SK-N-SH treated with all-trans-retinoic acid at 6 μM for 48 hours (cell line): ENCODE results near the gene CATSPERD.

Experiments
- ATAC-seq: fragments of 200-7000 bp; cut with Tn5 transposase; 3 replicates; pipeline ENCODE4 v1.9.1; 2020; ENCODE audit warnings: mild to moderate bottlenecking, moderate library complexity
- ARNTL ChIP-seq: fragments of 450-650 bp; formaldehyde crosslinking; IDR thresholded peaks from 2 replicates; pipeline ENCODE4 v1.5.0; 2020; ENCODE audit warnings: low read depth, mild to moderate bottlenecking, moderate library complexity, borderline replicate concordance
- BACH2 ChIP-seq: fragments of 250-450 bp; sonication (Bioruptor Pico); IDR thresholded peaks from 2 replicates; pipeline ENCODE4 v1.9.0; 2021; ENCODE audit warnings: mild to moderate bottlenecking, borderline replicate concordance
- ESRRG ChIP-seq: fragments of 250-450 bp; sonication (Bioruptor Pico); IDR thresholded peaks from 2 replicates; pipeline ENCODE4 v1.6.1; 2021; ENCODE audit warnings: mild to moderate bottlenecking
- GLIS3 ChIP-seq: fragments of 250-450 bp; sonication (Bioruptor Pico); IDR thresholded peaks from 2 replicates; pipeline ENCODE4 v1.5.0; 2020; ENCODE audit warnings: mild to moderate bottlenecking, moderate library complexity
- ISL1 ChIP-seq: fragments of 250-450 bp; sonication (Bioruptor Pico); IDR thresholded peaks from 2 replicates; pipeline ENCODE4 v2.1.2; 2022; ENCODE audit warnings: mild to moderate bottlenecking, moderate library complexity
- OSR1 ChIP-seq: fragments of 250-450 bp; sonication (Bioruptor Pico); IDR thresholded peaks from 2 replicates; pipeline ENCODE4 v1.8.0; 2022; ENCODE audit warnings: moderate library complexity, mild to moderate bottlenecking, inconsistent platforms
- PPARA ChIP-seq: fragments of 250-450 bp; sonication (Bioruptor Pico); IDR thresholded peaks from 2 replicates; pipeline ENCODE4 v1.5.0; 2020; ENCODE audit warnings: mild to moderate bottlenecking, borderline replicate concordance
- RARB ChIP-seq: fragments of 250-450 bp; sonication (Bioruptor Pico); IDR thresholded peaks from 2 replicates; pipeline ENCODE4 v1.8.0; 2021; ENCODE audit warnings: mild to moderate bottlenecking, moderate library complexity
- SNAI2 ChIP-seq: fragments of 250-450 bp; sonication (Bioruptor Pico); IDR thresholded peaks from 2 replicates; pipeline ENCODE4 v1.5.0; 2020; ENCODE audit warnings: mild to moderate bottlenecking, moderate library complexity
- TCF4 ChIP-seq: fragments of 250-450 bp; sonication (Bioruptor Pico); IDR thresholded peaks from 2 replicates; pipeline ENCODE4 v1.8.0; 2021; ENCODE audit warnings: mild to moderate bottlenecking, moderate library complexity, borderline replicate concordance
- ZFP3 ChIP-seq: fragments of 250-450 bp; sonication (Bioruptor Pico); IDR thresholded peaks from 2 replicates; pipeline ENCODE4 v1.5.0; 2020; ENCODE audit warnings: mild to moderate bottlenecking, moderate library complexity
- ZFP30 ChIP-seq: fragments of 450-650 bp; formaldehyde crosslinking; IDR thresholded peaks from 2 replicates; pipeline ENCODE4 v1.5.0; 2022; ENCODE audit warnings: mild to moderate bottlenecking, moderate library complexity
- ZNF565 ChIP-seq: fragments of 450-650 bp; formaldehyde crosslinking; conservative IDR thresholded peaks from 2 replicates; pipeline ENCODE4 v1.5.0; 2020; ENCODE audit warnings: low read depth, mild to moderate bottlenecking, moderate library complexity
- ZNF8 ChIP-seq: fragments of 450-650 bp; formaldehyde crosslinking; IDR thresholded peaks from 2 replicates; pipeline ENCODE4 v1.5.0; 2020; ENCODE audit warnings: mild to moderate bottlenecking, moderate library complexity
- TF ChIP-seq, protein P1 (sequence below): fragments of 250-450 bp; sonication (Bioruptor Pico); IDR thresholded peaks from 2 replicates; pipeline ENCODE4 v1.5.1; 2020; ENCODE audit warnings: low read depth, mild to moderate bottlenecking, moderate library complexity
- TF ChIP-seq, protein P2 (sequence below): fragments of 250-450 bp; sonication (Bioruptor Pico); IDR thresholded peaks from 2 replicates; pipeline ENCODE4 v1.8.0; 2021; ENCODE audit warnings: low read depth, mild to moderate bottlenecking, moderate library complexity, borderline replicate concordance
- TF ChIP-seq, protein P3 (sequence below): fragments of 250-450 bp; sonication (Bioruptor Pico); IDR thresholded peaks from 2 replicates; pipeline ENCODE4 v1.5.1; 2021; ENCODE audit warnings: mild to moderate bottlenecking, moderate library complexity

Gene CATSPERD

DNA sequence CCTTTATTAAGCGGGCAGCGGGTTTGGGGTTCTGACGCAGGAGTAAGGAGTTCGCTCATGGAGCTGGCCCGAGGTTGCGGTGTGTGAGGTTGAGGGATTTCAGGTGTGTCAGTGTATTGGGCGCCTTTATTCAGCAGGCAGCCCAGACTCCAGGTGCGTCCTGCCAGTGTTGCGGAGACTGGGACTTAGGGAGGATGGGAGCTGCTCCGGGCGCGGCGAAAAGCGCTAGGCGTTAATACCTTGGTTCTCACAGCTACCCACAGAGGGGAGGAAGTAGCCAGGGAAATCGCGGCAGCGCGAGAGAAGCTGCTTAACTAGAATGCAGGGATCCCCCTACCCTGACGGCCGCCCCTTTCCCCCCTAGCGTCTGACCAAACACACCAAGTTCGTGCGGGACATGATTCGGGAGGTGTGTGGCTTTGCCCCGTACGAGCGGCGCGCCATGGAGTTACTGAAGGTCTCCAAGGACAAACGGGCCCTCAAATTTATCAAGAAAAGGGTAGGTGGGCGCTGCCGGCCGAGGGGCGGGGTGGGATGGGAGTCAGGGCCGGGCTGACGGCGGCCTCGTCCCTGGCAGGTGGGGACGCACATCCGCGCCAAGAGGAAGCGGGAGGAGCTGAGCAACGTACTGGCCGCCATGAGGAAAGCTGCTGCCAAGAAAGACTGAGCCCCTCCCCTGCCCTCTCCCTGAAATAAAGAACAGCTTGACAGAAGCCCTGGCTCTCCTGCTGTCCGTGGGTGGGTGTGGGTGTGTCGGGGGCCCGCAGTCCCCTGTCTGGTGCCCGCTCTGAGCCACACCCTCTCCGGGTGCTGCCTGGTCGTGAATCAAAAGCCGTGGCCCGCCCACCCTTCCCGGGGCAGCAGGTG, 29.2 kb upstream of the CATSPERD start:
- peak; percentile 3 for ATAC-seq
- no peak for TF ChIP-seq ISL1 (CRISPR knock-in tag)
- TF ChIP-seq, protein P1, sequence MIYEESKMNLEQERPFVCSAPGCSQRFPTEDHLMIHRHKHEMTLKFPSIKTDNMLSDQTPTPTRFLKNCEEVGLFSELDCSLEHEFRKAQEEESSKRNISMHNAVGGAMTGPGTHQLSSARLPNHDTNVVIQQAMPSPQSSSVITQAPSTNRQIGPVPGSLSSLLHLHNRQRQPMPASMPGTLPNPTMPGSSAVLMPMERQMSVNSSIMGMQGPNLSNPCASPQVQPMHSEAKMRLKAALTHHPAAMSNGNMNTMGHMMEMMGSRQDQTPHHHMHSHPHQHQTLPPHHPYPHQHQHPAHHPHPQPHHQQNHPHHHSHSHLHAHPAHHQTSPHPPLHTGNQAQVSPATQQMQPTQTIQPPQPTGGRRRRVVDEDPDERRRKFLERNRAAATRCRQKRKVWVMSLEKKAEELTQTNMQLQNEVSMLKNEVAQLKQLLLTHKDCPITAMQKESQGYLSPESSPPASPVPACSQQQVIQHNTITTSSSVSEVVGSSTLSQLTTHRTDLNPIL (CRISPR knock-in tag) = no peak
- TF ChIP-seq OSR1 (CRISPR knock-in tag) = no peak
- TF ChIP-seq SNAI2 (CRISPR knock-in tag) = no peak

DNA sequence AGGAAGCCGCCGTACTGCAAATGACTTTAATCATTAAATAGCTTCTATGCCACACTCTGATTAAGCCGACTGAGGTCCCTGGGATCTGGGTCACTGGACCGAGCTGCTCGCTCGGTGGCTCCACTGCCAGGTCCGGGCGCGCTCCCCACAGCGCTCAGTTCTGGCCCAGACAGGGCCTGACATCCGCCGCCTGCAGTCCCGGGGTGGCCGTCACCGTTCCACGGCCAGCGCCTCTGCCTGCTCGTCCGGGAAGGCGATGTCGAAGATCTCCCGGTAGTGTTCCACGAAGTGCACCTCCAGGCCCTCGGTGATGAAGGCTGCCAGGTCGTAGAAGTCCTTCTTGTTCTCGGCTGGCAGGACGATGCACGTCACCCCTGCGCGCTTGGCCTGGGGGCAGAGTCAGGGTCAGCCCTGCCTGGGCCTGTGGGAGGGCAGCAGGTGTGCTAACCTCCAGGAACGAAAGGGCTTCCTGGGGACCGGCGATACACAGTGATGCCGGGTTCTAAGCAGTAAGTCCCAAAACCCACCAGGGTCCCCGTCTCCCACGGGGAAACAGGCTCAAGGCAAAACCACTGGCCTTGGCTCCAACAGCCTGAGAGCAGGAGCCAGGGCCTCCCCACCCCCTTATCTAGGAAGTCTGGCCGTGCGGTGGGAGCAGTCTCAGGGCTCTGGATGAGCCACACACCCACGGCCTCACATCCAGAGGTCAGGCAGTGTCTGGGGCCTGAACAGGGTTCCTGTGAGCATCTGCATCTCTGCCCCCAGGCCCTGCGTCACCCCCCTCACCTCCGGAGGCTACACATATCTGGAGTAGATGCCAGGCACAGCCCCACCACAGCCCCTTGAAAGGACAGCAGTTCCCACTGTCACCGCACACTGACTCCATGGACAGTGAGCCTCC, 28.4 kb upstream of the CATSPERD start:
- ATAC-seq = no peak
- TF ChIP-seq ZFP3 (CRISPR knock-in tag) (no peak), ZNF565 (no peak)
- TF ChIP-seq, protein P2, sequence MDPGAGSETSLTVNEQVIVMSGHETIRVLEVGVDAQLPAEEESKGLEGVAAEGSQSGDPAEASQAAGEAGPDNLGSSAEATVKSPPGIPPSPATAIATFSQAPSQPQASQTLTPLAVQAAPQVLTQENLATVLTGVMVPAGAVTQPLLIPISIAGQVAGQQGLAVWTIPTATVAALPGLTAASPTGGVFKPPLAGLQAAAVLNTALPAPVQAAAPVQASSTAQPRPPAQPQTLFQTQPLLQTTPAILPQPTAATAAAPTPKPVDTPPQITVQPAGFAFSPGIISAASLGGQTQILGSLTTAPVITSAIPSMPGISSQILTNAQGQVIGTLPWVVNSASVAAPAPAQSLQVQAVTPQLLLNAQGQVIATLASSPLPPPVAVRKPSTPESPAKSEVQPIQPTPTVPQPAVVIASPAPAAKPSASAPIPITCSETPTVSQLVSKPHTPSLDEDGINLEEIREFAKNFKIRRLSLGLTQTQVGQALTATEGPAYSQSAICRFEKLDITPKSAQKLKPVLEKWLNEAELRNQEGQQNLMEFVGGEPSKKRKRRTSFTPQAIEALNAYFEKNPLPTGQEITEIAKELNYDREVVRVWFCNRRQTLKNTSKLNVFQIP (CRISPR knock-in tag) = no peak

DNA sequence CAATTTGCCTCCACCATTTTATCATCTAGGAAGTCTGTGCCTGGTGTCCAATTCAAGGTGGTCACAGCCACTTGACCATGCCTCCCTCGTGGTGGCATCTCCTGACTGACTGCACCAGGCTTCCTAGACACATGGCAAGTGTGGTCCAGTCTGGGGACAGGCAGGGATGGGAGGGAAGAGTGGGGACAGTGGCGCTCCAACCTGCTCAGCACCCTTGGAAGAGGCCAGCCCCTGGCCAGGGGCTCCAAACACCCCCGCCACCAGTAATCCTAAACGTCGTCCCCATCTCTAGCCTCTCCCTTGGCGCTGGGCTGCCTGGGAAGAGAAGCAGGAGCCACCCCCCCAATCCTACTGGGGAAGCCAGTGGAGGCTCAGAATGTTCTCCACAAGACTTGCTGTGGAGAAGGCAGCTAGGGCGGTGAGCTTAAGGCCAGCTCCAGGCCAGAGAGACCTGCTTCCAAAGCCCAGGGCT, 27.7 kb upstream of the CATSPERD start:
- TF ChIP-seq BACH2 = no peak
- TF ChIP-seq TCF4 = no peak
- TF ChIP-seq ZNF8 (CRISPR knock-in tag) = no peak
- TF ChIP-seq, protein P3, sequence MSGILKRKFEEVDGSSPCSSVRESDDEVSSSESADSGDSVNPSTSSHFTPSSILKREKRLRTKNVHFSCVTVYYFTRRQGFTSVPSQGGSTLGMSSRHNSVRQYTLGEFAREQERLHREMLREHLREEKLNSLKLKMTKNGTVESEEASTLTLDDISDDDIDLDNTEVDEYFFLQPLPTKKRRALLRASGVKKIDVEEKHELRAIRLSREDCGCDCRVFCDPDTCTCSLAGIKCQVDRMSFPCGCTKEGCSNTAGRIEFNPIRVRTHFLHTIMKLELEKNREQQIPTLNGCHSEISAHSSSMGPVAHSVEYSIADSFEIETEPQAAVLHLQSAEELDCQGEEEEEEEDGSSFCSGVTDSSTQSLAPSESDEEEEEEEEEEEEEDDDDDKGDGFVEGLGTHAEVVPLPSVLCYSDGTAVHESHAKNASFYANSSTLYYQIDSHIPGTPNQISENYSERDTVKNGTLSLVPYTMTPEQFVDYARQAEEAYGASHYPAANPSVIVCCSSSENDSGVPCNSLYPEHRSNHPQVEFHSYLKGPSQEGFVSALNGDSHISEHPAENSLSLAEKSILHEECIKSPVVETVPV (CRISPR knock-in tag) = no peak
- no peak for TF ChIP-seq GLIS3 (CRISPR knock-in tag)
- ATAC-seq = no peak

DNA sequence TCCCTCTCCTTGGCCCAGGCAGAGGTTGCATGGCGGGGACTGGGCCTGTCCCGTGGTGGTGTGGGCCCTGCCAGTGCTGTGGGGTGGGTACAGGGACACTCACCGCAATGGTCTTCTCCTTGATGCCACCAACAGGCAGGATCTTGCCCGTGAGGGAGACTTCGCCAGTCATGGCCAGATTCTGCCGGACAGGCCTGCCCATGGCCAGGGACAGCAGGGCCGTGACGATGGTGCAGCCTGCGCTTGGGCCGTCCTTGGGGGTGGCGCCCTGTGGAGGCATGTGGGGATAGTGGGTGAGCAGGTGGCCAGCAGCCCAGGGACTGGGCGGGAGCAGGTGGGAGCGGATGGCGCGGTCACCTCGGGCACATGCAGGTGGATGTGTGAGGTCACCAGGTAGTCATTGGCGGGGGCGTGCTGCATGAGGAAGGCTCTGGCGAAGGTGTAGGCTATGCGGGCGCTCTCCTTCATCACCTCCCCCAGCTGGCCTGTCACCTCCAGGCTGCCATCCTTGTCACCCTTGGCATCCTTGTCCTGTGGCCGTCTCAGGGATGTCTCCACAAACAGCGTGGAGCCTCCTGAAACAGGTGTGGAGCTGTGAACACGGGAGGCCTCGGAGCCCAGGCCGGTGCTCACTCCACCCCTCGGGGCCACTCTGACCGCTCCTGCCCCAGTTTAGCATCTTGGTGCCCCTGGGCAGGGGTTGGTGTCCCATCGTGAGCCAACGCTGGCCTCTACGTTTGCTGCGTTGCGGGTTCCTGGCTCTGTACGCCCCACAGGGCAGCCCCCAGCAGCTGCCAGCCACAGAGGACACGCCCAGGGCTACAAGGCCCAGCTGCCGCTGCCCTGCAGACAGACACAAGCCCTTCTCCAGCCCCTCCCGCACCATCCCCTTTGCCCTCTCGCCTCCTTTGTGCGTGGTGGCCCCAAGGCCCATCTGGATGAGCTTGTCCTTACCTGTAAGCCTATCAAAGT, 27.0 kb upstream of the CATSPERD start:
- TF ChIP-seq, protein P1 (CRISPR knock-in tag) = no peak
- TF ChIP-seq PPARA (CRISPR knock-in tag) (no peak), ARNTL (CRISPR knock-in tag) (no peak), SNAI2 (CRISPR knock-in tag) (no peak), ESRRG (CRISPR knock-in tag) (no peak), TCF4 (no peak), ISL1 (CRISPR knock-in tag) (no peak), RARB (CRISPR knock-in tag) (no peak), GLIS3 (CRISPR knock-in tag) (no peak), ZFP30 (CRISPR knock-in tag) (no peak)
- TF ChIP-seq, all 23 proteins: peak for 0
- ATAC-seq = no peak
